ENCODE results near the gene HEMGN.

The HEMGN gene

DNA sequence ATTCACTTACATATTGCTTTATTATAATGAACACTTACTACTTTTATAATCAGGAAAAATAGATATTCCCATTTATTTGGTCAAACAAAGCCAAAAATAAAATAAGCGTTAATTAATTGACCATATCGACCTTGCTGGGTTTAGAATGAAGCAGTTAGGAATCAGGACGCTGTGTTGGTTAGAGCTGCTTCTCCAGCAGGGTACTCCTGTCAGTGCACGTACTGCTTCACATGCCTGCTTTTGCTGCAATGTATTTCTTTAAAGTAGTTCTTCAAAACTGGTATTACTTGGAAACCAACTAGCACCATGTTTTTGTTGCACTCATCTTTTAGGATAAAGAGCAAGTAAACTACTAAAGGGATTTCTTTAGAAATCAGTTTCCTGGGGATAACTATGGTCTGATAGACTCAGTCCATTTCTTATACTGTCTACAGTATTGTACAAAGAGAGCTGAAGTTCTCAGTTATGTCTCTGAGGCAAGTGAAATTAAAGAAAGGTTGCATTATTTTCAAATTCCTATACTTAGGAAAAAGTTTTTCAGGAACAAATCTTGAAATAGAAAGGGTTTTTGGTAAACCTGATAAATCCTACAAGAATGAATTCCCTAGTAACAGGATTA is 8.9 kb downstream of the HEMGN start:
- no peak for DNase-seq (ENCODE audit: low spot score)

DNA sequence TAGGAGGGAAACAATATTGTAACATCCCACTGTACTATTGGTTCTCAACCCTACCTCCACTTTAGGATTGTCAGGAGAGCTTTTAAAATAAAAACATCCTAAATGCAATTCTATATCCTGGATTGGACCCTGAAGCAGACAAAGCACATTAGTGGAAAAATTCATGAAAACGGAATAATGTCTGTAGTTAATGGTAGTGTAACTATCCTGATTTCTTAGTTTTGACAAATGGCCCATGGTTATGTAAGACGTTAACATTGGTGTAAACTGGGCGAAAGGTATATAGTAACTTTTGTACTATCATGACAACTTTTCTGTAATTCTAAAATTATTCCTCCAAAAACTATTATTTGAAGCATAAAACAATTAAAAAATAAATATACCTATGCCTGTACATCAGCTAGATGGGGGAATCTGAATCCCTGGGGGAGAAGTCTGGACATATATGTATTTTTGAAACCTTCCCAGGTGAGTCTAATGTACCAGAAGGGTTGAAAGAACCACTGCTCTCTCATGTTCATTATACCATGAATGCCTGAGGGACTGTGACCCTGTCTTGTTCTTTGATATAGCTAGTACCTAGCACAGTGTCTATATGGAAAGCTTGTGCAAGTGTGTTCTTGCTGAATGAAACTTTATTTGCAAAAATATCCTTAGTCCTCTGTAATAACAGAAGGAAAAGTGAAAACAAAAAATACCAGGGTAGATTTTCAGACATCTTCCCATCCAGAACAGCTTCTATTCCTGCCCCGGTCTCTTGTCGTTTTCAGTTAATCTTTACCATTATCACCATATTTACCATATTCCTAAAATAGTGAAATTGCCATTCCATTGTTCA is 12.3 kb downstream of the HEMGN start:
- DNase-seq (ENCODE audit: low spot score): no peak

DNA sequence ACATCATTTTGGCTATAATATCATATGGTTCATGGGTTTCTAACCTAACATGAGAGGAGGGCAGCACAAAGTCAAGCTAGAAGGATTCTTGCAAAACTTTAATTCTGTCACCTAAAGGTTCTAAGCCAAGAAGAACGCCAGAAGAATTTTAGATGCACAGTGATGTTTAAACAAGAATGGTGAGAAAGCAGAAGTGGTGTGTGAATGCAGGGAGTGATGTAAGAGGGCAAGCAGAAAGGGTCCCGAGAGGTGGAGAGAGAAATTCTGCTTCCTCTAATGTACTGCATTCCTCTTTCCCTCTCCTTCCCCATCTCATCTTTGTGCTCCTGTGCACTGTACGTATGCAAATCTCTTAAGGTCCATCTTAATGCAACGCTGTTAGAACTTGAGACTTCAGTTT is 13.6 kb downstream of the HEMGN start:
- no peak for DNase-seq (ENCODE audit: low spot score)

DNA sequence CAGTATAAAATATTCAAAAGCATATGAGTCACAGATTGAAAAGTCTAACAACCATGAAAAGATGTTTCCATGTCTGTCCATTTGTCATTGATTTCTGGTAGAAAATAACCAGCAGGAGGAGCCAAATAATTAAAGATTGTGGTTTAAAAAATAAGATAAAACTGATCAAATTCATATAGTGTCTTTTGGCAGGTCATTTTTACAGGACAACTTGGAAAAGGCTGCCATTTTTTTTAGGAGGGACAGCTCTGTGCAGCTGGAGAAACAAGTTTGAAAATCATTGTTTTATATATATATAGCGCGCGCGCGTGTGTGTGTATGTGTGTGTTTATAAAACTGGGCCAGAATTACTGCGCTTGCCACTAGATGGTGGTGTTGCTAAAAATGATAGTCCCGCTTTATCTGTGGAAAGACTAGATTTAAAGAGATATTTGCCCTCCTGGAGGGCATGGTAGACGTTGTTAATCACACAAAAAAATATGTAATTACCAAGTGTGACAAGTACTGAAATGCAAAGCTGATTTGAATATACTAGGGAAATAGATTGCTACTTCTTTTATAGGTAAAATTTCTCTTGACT is 14.4 kb downstream of the HEMGN start:
- DNase-seq (ENCODE audit: low spot score): peak; percentile 85

DNA sequence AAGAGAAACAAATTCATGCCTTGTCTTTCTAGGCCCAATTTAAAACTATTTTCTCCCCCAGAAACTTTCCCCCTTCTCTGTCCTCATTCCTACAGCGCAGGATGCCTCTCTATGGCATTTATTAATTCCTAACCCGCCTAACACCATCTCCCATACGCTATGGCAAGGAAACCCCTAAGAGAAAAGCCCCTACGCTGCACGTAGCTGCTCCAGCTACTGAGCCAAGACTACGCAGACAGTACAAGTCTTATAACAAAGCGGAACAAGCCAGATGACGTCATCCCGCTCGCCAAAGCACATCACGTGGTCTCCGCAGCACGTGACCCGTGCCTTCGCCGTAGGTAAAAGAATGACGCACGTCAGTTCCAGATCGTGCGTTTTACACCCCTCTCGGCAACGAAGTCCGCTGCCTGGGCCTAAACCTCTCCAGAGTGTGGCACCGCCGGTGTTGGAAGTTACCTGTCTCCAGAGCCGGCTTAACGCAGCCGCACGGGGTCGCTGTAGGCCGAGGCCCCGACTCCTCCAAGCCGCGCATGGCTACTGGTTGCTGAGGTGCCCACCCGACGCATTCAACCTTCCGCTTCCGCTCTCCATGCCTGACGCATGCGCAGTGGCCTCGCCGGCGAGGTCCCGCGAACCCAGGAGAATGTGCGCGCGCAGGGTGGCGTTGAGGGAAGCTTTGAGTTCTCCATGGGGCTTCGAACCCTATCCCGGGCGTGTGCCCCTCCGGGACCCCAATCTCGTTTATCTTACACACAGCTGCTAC is 15.8 kb downstream of the HEMGN start, which contains the start of gene TRMO:
TSS of gene TRMO (minus strand) at position 542 of the 766 bp plus-strand sequence. CDS start at position 535, 7 bp downstream.
- DNase-seq (ENCODE audit: low spot score): peak; percentile 94

DNA sequence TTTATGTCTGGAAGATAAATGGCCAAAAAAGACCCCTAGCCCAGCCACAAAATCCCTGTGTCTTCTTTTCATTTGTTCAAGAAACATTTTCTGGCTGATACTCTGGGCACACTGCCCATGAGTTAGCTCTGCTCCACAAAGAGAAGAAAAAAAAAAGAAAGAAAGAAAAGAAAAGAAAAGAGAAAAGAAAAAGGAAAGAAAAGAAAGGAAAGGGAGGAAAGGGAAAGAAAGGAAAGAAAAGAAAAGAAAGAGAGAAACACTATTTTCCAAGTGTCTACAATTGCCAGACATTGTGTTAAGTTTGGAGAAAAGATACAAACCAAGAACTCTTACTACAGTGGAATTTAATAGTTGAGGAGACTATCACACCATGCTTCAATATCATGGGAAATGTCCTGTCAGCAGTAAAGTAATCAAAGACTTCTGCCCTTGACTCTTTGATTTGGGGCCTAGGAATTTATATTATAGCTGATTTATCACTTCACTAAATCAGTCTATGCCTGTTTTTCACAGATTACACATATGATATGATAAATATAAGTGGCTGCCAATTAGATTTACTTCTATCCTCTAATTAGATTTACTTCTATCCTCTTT is 18.7 kb downstream of the HEMGN start:
- no peak for DNase-seq (ENCODE audit: low spot score)

DNA sequence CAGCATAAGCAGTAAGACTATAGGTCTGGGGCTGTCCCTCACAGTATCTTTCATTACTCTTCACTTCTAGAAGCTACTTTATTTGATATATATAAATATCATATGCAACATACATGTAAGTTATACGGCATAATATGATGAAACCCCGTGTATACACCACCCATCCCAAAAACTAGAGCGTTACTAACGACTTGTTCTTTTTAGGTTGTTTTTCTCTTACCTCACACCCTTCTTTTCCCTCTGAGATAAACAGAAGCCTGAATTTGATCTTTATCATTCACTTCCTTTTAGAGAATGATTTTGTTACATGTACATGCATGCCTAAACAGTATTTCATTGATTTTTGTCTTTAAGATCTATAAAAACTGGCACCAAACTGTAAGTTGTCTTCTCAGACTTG is 19.4 kb downstream of the HEMGN start:
- DNase-seq (ENCODE audit: low spot score): no peak

DNA sequence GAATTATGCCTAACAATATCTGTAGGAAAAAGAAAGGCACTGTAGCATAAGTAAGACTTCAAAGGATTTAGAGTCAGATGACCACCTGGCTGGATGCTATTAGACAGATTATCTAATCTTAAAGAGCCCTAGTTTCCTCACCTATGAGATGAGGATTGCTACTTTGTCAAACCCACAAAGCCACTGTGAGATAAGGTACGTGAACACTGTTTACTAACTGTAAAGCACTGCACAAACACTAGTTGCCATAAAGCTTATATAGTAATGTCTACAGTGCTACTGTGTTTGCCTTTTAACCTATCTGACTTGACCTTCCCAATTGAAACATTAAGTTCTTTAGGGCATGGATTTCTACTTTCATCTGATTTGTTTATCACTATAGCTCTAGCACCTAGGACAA is 26.0 kb downstream of the HEMGN start:
- no peak for DNase-seq (ENCODE audit: low spot score)

DNA sequence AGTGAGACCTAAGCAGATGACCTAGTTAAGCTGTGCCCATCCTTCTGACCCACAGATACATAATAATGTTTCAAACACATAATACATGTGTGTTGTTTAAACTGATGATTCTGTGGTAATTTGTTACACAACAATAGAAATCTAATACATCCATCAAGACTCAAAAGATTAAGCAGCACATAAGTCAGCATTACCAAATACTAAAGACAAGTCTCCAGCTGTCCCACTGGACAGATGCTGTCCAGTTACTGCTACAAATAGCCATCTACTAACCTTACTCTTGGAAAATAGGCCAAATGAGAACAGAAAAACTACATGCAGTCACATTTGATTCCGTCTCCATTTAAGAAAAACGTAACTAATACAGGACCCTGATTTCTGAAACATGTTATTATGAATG is 26.4 kb downstream of the HEMGN start:
- no peak for DNase-seq (ENCODE audit: low spot score)

DNA sequence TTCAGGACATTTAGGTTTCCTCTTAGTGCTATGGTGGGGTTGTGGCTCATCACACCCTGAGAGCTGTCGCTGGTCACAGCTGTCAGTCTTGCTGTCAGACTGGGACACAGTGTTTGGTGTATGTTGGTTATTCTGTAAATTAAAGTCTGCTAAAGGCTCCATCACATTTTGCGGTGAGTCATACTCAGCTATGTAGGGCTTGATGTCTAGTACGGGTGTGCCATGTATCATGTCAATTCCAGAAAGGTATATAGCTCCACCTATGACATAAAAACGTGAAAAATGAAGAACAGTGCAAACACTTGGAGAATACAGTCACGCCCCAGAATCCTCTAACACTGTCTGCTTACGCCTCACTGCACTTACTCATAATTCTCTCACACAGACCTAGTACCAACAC is 27.6 kb downstream of the HEMGN start:
- DNase-seq (ENCODE audit: low spot score): peak; percentile 33

DNA sequence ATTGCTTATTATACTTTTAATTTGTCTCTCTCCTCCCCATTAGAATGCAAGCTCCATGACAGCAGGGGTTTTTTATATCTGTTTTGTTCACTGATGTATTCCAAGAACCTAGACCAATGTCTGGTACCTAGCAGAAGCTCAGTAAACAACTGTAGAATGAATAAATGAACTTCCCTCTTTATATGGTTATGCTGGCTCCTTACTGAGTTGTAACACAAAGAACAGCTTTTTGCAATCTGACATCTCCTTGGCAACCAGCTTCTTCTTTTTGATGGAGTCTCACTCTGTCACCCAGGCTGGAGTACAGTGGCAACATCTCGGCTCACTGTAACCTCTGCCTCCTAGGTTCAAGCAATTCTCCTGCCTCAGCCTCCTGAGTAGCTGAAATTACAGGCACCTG is 29.3 kb downstream of the HEMGN start:
- DNase-seq (ENCODE audit: low spot score): no peak

DNA sequence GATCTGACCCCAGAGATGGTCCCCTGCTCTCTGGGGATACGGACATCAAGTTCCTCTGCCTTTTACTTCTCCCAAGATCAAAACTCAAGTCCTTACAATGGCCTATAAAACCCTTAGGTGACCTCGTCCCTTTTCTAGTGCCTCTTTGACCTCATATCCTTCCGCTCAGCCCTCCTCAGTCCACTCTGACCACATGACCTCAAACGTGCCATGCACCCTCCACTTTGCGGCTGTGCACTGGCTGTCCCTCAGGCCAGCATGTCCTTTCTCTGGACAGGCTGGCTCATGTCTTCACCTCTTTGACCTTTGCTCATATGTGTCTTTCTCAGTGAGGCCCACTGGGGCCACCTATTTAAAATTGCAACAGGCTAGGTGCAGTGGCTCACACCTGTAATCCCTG is 30.3 kb downstream of the HEMGN start:
- no peak for DNase-seq (ENCODE audit: low spot score)

DNA sequence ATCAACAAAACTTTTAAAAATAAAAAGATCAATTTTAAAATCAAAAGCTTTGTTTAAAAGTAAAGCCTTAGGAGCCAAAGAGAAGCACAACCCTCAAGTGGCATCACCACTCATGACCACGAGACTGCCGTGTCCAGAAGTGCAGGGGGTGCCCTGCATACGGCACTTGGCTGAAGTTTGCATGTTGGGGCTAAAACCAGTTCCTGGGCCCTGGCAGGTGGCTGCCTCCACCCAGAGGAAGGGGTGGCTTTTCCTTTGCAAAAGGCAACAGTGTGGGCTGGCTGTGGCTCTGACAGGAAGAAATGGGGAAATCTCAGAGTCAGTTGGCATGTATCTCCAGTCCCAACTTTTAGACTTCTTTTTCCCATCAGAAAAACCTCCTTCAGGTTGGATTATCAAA is 30.9 kb downstream of the HEMGN start:
- no peak for DNase-seq (ENCODE audit: low spot score)

DNA sequence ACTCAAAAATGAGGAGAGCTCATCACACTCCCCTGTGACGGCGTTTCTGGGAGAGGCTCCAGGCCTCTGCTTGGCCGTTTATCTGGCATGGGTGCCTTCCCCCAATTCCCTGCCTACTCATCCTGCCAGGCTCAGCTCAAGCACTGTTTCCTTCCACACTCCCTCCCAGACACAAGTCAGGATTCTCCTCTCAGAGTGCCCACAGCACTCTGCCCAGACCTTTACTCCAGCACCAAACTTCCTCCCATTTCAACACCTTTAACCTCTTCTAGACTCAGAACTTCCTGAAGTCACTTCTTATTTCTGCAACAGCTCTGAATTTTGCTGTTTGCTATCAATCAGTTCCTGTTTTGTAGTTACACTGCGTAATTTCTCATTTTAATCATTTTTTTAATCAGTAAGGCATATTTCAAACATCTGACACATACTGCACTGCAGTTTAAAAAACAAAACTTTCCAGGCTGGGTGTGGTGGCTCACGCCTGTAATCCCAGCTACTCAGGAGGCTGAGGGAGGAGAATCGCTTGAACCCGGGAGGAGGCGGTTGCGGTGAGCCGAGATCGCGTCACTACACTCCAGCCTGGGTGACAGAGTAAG is 31.6 kb downstream of the HEMGN start:
- no peak for DNase-seq (ENCODE audit: low spot score)

DNA sequence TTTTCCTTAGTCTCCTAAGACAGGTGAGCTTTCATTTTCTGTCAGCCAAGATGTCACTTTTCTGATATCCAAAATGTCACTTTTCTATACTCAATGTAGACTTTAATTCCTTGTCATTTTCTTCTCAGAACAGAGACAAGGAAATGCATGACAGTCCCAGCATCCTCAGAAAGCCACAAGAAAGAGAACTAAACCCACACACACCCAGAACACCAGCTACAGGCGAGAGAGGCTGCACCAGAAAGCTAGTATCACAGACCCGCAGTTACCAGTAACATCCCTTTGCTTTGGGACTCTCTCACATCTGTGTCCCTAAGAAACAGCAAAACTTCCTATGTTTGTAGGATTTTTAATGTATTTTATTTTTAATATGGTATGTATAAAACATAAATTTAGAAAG is 32.7 kb downstream of the HEMGN start:
- DNase-seq (ENCODE audit: low spot score): no peak

DNA sequence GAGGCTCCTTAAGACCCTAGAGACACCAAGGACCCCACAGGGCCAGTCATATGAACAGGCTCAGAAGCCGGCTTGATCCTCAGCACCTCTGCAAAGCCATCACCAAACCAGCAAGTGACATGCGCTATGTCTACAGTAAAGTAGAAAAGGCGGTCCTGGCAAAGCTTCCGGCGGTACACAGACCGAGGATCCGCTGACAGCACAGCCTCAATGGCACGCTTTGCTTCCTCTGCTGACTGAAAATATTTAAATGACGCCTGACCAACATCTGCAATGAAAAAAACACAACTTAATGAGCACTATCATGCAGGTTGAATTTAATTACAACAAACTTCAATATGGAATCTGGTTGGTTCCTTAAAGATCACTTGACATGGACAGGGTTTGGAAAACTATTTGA is 33.2 kb downstream of the HEMGN start:
- DNase-seq (ENCODE audit: low spot score): no peak

DNA sequence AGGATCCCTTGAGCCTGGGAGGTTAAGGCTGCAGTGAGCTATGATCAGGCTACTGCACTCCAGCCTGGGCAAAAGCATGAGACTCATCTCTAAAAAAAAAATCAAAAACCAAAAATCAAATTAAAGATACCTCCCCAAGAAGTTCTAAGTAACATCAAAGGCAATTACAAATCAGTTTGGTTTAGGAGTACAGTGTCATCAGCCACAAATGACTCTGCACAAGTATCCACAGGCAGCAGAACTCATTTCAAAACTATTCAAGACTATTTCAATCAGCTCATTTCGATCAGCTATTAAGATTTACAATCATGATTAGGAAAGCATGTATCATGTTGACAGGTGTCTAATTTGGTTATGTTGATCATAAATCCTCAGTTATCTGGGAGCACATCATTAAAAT is 34.8 kb downstream of the HEMGN start:
- DNase-seq (ENCODE audit: low spot score): no peak

DNA sequence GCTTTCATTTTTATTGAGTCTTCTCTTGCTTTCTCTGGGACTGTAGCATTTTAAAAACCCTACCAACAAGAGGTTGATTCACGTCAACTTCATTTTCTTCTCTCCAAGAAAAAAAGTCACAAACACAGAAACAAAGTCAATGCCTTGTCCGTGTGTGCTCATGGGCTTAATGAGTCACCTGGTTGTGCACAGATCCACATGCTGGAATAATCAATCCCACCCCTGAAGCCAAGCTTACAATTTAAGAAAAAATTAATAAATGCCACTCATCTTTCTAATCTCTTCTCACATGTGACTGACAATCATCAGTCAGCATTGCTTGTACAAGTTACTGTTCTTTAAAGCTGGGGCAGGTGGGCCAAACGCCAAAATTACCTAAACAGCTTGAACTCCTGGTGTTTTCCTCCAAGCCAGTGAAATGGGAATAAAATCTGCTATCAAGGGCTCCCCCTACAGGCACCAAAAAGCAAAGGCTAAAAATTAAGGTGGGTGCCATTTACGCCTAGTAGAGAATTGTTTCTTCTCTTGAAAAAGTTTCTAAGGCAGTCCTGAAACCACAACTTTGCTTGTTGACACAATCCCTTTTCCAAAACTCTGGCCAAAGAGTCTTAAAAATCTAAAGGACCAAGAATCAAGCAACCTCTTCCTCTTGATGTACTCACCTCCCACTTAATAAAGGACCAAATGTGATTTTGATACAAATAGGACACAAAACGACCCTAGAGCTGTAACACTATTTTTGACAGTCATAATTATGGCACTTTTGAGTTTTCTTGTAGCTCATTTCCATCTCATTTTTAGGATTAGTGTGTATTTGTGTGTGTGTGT is 37.0 kb downstream of the HEMGN start:
- peak; percentile 39 for DNase-seq (ENCODE audit: low spot score)

DNA sequence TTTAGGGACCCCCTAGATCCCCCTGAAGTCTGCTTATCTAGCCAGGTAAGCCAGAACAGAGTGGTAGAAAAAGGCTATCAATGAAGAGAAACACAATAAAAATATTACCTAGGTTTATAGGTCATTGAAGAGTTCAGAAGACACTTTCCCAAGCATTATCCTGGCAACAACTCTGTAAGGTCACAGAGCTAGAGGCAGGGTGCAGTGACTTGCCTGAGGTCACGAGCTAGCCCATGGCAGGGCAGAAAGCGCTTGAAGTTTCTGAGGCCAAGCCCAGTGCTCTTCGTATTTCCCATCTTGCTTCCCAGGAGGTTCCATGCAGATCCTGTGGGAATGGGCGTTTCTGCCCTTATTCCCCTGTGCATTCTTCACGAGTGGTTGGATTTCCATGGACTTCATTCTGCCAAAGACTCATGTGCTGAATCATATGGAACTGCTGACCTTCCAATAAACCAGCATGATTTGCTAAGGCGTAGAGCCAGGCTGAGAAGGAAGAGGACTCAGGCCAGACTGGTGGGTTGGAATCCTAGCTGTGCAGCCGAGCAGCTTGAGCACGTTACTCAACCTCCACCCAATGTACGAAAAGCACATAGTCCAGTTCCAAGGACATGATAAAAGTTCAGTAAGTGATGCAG is 37.8 kb downstream of the HEMGN start:
- DNase-seq (ENCODE audit: low spot score): no peak

DNA sequence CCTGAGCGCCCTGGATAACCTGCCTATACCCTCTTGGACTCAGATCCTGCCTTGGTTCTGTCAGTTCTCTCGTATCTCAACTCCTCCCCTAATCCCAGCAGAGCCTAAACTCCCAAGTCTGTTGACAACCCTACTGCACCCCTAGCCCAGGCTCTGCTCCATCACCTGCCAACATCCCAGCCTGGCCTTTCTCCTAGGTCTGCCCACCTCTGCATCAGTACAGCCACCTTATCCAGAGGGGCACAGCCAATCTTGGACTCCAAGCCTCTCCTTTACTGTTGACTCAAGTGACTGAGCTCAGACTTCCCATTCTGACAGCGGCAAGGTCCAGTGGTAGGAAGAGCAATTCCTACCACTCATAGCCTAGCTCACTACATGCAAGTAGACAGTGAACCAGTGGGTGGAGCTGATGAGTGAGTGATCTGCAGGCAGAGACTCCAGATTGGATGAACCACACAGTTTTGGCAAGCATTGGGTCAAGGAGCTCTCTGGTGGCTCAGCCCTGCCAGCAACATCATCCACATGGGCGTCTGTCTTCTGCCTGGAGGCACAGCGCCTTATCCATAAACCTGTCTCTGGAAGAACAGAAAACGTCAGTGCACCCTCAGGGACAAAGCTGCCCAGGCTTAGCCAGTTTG is 42.2 kb downstream of the HEMGN start:
- DNase-seq (ENCODE audit: low spot score): peak; percentile 35

Data from SW480 (cell line).